Upper lobe of left lung (tissue), 4 donors: ENCODE measurements around the gene MDN1.

Experiments
- CTCF ChIP-seq, 6 experiments: fragments of 450-650 bp in 4 of 6; fragments of 200-600 bp in 2 of 6; sonication (generic) in 2 of 6; IDR thresholded peaks; one replicate each; pipeline ENCODE4 v1.5.1; 2016 to 2019; ENCODE audit warnings: antibody characterized with exemption in 6 of 6
- EP300 ChIP-seq, 4 donors: sonication (generic); formaldehyde crosslinking; IDR thresholded peaks; one replicate each; pipeline ENCODE4 v1.5.1; 2017; ENCODE audit warnings: antibody characterized with exemption in 4 of 4, control low read depth in 2 of 4
- POLR2A ChIP-seq, 4 donors: fragments of 450-650 bp; IDR thresholded peaks; one replicate each; pipeline ENCODE4 v1.5.1; 2016 to 2017; ENCODE audit warnings: antibody characterized with exemption in 4 of 4, mild to moderate bottlenecking in 2 of 4
- POLR2AphosphoS5 ChIP-seq, 2 donors: sonication (generic); formaldehyde crosslinking; IDR thresholded peaks; one replicate each; pipeline ENCODE4 v1.5.1; 2017; ENCODE audit warnings: antibody characterized with exemption in 2 of 2

GRCh38 chr6:89781070-89782034 lies 38.2 kb downstream of the MDN1 start:
- TF ChIP-seq CTCF (IDR thresholded peaks at IDR 0.05) (no peak), POLR2A (IDR thresholded peaks at IDR 0.05) (no peak), EP300 (IDR thresholded peaks at IDR 0.05) (no peak), POLR2AphosphoS5 (IDR thresholded peaks at IDR 0.05) (no peak)
